SK-N-SH (cell line): Measurements from ENCODE around the gene TEAD4. TPM values are rescaled to one million over a fixed set of nuclear protein-coding genes. Genes with fewer than 3 reads are reported as not detected.

Experiments
- CTCF ChIA-PET: fragments of 300-600, 350-600 bp; formaldehyde crosslinking; extraction: SDS; loops from one replicate; lab custom pipeline; 2021; lab: Yijun Ruan, JAX
- POLR2A ChIA-PET: fragments of 350-600 bp; sonication (Branson Sonifier 250); formaldehyde crosslinking; extraction: SDS; loops from one replicate; lab custom pipeline; 2020; ENCODE audit warnings: antibody characterized with exemption, inconsistent platforms; lab: Yijun Ruan, JAX
- DNase-seq: peaks from one replicate; pipeline ENCODE4 v3.0.0; 2012
- H2AFZ ChIP-seq: fragments of 200-600 bp; sonication (generic); 2 replicates; pipeline ENCODE4 v1.8.1; 2016; ENCODE audit warnings: antibody characterized with exemption, mild to moderate bottlenecking, low read depth
- H3F3A ChIP-seq: fragments of 200-600 bp; sonication (generic); replicated peaks from 2 replicates; pipeline ENCODE3; 2016; ENCODE audit warnings: antibody characterized with exemption, mild to moderate bottlenecking; ENCODE audit not compliant: insufficient read depth
- H3K27ac ChIP-seq, 2 experiments: fragments of 200-500 bp in 1 of 2; fragments of 200-600 bp in 1 of 2; sonication (Bioruptor generic) in 1 of 2; sonication (generic), shearing (Covaris generic) in 1 of 2; 2 replicates each; pipeline versions ENCODE4 v1.5.1 to v1.6.1; 2014 to 2016; ENCODE audit warnings: low read depth in 2 of 2, inconsistent platforms in 1 of 2, low read length in 1 of 2, mild to moderate bottlenecking in 1 of 2, mixed read lengths in 1 of 2
- H3K27me3 ChIP-seq: fragments of 200-600 bp; sonication (generic), shearing (Covaris generic); 2 replicates; pipeline ENCODE4 v1.6.1; 2016; ENCODE audit warnings: mixed run types; ENCODE audit not compliant: insufficient read depth
- H3K36me3 ChIP-seq, 2 experiments: fragments of 200-500 bp in 1 of 2; fragments of 200-600 bp in 1 of 2; sonication (Bioruptor generic) in 1 of 2; sonication (generic) in 1 of 2; replicated peaks in 1 of 2; 2 replicates each; pipeline versions ENCODE3 to v1.5.1; 2014 to 2016; ENCODE audit warnings: low read length in 1 of 2, mild to moderate bottlenecking in 1 of 2; ENCODE audit not compliant: insufficient read depth in 2 of 2, control insufficient read depth in 1 of 2
- H3K4me1 ChIP-seq, 2 experiments: fragments of 200-500 bp in 1 of 2; fragments of 200-600 bp in 1 of 2; sonication (Bioruptor generic) in 1 of 2; sonication (generic), shearing (Covaris generic) in 1 of 2; 2 replicates each; pipeline versions ENCODE4 v1.5.1 to v1.6.1; 2014 to 2016; ENCODE audit warnings: low read depth in 1 of 2, low read length in 1 of 2, mixed run types in 1 of 2; ENCODE audit not compliant: insufficient read depth in 2 of 2, control insufficient read depth in 1 of 2
- H3K4me2 ChIP-seq: fragments of 200-600 bp; sonication (generic), shearing (Covaris generic); 2 replicates; pipeline ENCODE4 v1.6.1; 2017; ENCODE audit warnings: mixed run types
- H3K4me3 ChIP-seq, 2 experiments: fragments of 200-500 bp in 1 of 2; fragments of 200-600 bp in 1 of 2; sonication (Bioruptor generic) in 1 of 2; sonication (generic), shearing (Covaris generic) in 1 of 2; 2 replicates each; pipeline versions ENCODE4 v1.5.1 to v1.8.1; 2014 to 2016; ENCODE audit warnings: low read depth in 2 of 2, inconsistent platforms in 1 of 2, low read length in 1 of 2, mild to moderate bottlenecking in 1 of 2, mixed read lengths in 1 of 2, moderate library complexity in 1 of 2
- H3K79me2 ChIP-seq: fragments of 200-600 bp; sonication (generic); 2 replicates; pipeline ENCODE4 v1.8.1; 2017; ENCODE audit warnings: mild to moderate bottlenecking; ENCODE audit not compliant: insufficient read depth
- H3K9ac ChIP-seq: fragments of 200-600 bp; sonication (generic); 2 replicates; pipeline ENCODE4 v1.6.1; 2017; ENCODE audit warnings: mixed run types
- H3K9me2 ChIP-seq: fragments of 200-600 bp; sonication (generic); 2 replicates; pipeline ENCODE4 v1.6.1; 2017; ENCODE audit warnings: mixed run types
- H3K9me3 ChIP-seq: fragments of 200-600 bp; sonication (generic); 2 replicates; pipeline ENCODE4 v1.6.1; 2017; ENCODE audit warnings: mixed run types, mild to moderate bottlenecking, moderate library complexity
- H4K20me1 ChIP-seq: fragments of 200-600 bp; sonication (generic); 2 replicates; pipeline ENCODE4 v1.6.1; 2017; ENCODE audit warnings: mild to moderate bottlenecking, mixed run types; ENCODE audit not compliant: insufficient read depth
- CHD2 ChIP-seq: fragments of 150-350 bp; IDR thresholded peaks from 2 replicates; pipeline ENCODE4 v1.6.1; 2018; ENCODE audit warnings: low read length; ENCODE audit not compliant: partially characterized antibody
- ELF1 ChIP-seq: IDR thresholded peaks from 2 replicates; pipeline ENCODE4 v1.4.0; 2012
- FOSL2 ChIP-seq: IDR thresholded peaks from 2 replicates; pipeline ENCODE4 v1.4.0; 2012; ENCODE audit warnings: low read depth, mild to moderate bottlenecking, moderate library complexity, borderline replicate concordance
- GABPA ChIP-seq: IDR thresholded peaks from 2 replicates; pipeline ENCODE4 v1.4.0; 2012; ENCODE audit warnings: low read depth, mild to moderate bottlenecking
- GATA2 ChIP-seq: sonication (generic); formaldehyde crosslinking; IDR thresholded peaks from 2 replicates; pipeline ENCODE4 v1.5.0; 2020; ENCODE audit warnings: mild to moderate bottlenecking, missing genetic modification reagents
- IRF3 ChIP-seq: fragments of 150-350 bp; IDR thresholded peaks from 2 replicates; pipeline ENCODE4 v1.6.1; 2016; ENCODE audit warnings: mild to moderate bottlenecking, low read depth, low read length
- JUND ChIP-seq: IDR thresholded peaks from 2 replicates; pipeline ENCODE4 v1.4.0; 2012
- MXI1 ChIP-seq: IDR thresholded peaks from 2 replicates; pipeline ENCODE4 v1.6.1; 2012; ENCODE audit warnings: mild to moderate bottlenecking, low read depth, low read length, improper control_type of control experiment
- PBX3 ChIP-seq: IDR thresholded peaks from 2 replicates; pipeline ENCODE4; 2012
- RAD21 ChIP-seq: IDR thresholded peaks from 2 replicates; pipeline ENCODE4 v1.6.1; 2012; ENCODE audit warnings: mild to moderate bottlenecking, low read length
- REST ChIP-seq: IDR thresholded peaks from 2 replicates; pipeline ENCODE4 v1.6.1; 2012; ENCODE audit warnings: mild to moderate bottlenecking, low read depth, low read length, moderate library complexity
- SMC3 ChIP-seq: IDR thresholded peaks from 2 replicates; pipeline ENCODE4 v1.6.1; 2012; ENCODE audit warnings: low read depth, low read length, improper control_type of control experiment
- TAF1 ChIP-seq: IDR thresholded peaks from 2 replicates; pipeline ENCODE4 v1.6.1; 2012; ENCODE audit warnings: low read depth, mild to moderate bottlenecking, low read length, moderate library complexity, borderline replicate concordance
- TEAD4 ChIP-seq: IDR thresholded peaks from 2 replicates; pipeline ENCODE4 v1.4.0; 2012; ENCODE audit warnings: mild to moderate bottlenecking, borderline replicate concordance; ENCODE audit not compliant: insufficient read depth
- USF2 ChIP-seq: fragments of 150-350 bp; IDR thresholded peaks from 2 replicates; pipeline ENCODE4 v1.6.1; 2017; ENCODE audit warnings: antibody characterized with exemption, low read length, low read depth, borderline replicate concordance
- YY1 ChIP-seq: IDR thresholded peaks from 2 replicates; pipeline ENCODE4 v1.4.0; 2012; ENCODE audit warnings: low read depth, mild to moderate bottlenecking
- ZBTB33 ChIP-seq: IDR thresholded peaks from 2 replicates; pipeline ENCODE4 v1.4.0; 2012; ENCODE audit warnings: low read depth, borderline replicate concordance
- WGBS: methylation state at CpG from one replicate; pipeline ENCODE4 v1.1.6; 2017; ENCODE audit warnings: low lambda C conversion rate; 5-methylcytosine and 5-hydroxymethylcytosine counted together
- polyA plus RNA-seq, 3 experiments: library from polyadenylated mRNA; depleted of rRNA; stranded (reverse); fragments of >200 nt; gene quantifications; 2 replicates each; pipeline ENCODE4 v1.2.3, GENCODE V29; 2012

TEAD4 gene
- polyA plus RNA-seq, 1 of the 3 experiments (the other 2 are of a cell fraction), result 27.1 TPM

- Histone ChIP-seq H3K9ac (no peak overlapping the region), H3K4me3 (no peak overlapping the region), H4K20me1 (peaks cover 3% of the 10 kb centered on the region; the same call in 1 of the 2 replicates), H3F3A (peaks cover 6% of the 10 kb centered on the region), H3K9me2 (no peaks in the 10 kb centered on the region), H3K4me1 (peaks cover 0 to 5% of the 10 kb centered on the region in 2 experiments; a peak in 1 of 4 replicates), H2AFZ (no peak overlapping the region), H3K79me2 (peaks cover 20% of the 10 kb centered on the region; the same call in 1 of the 2 replicates), H3K36me3 (peaks cover 5 to 58% of the 10 kb centered on the region in 2 experiments), H3K27ac (no peak overlapping the region), H3K4me2 (no peak overlapping the region), H3K27me3 (no peaks in the 10 kb centered on the region), H3K9me3 (no peaks in the 10 kb centered on the region)
- DNase-seq, result no peak
- TF ChIP-seq ZBTB33 (no peak), PBX3 (no peak), USF2 (no peak), FOSL2 (no peak), GATA2 (CRISPR knock-in tag) (no peak), ELF1 (no peak), YY1 (no peak), GABPA (no peak), TEAD4 (no peak)
- ChIA-PET POLR2A (no interaction called here), CTCF (interaction anchor here (0.7 to 1.0 kb wide), 2 partner anchors 39 to 110 kb away, joined by 5 read pairs; no protein-coding TSS in a partner anchor)
- 98% methylated on average over 3 of the region's 3 CpGs for WGBS
Observed at GRCh38 chr12:2924019-2924418, 35.2 kb upstream of the TEAD4 start.

- H3K9me3 ChIP-seq, result no peaks in the 10 kb centered on the region
- DNase-seq, result no peak
- peaks cover 3% of the 10 kb centered on the region; the same call in 1 of the 2 replicates for H4K20me1 ChIP-seq
- H3K79me2 ChIP-seq, result peaks cover 12% of the 10 kb centered on the region; the same call in 1 of the 2 replicates
- H3K27ac ChIP-seq, result peak overlapping the region in 1 of 2 experiments; percentile 56; a peak in 2 of 4 replicates
- H3K9me2 ChIP-seq, result no peaks in the 10 kb centered on the region
- 61% methylated on average over 6 of the region's 6 CpGs for WGBS
- H2AFZ ChIP-seq, result no peak overlapping the region
- H3K27me3 ChIP-seq, result no peaks in the 10 kb centered on the region
- ChIA-PET POLR2A (no interaction called here), CTCF (interaction anchor here (0.8 to 1.1 kb wide), 2 partner anchors 19 to 40 kb away, joined by 3 read pairs; no protein-coding TSS in a partner anchor)
- H3F3A ChIP-seq, result peaks cover 6% of the 10 kb centered on the region
- peak overlapping the region; percentile 56 for H3K4me2 ChIP-seq
- peak overlapping the region; percentile 16; the same call in 1 of the 2 replicates for H3K9ac ChIP-seq
- peaks cover 0 to 5% of the 10 kb centered on the region in 2 experiments; a peak in 1 of 4 replicates for H3K4me1 ChIP-seq
- H3K36me3 ChIP-seq, result peaks cover 5 to 55% of the 10 kb centered on the region in 2 experiments
- H3K4me3 ChIP-seq, result 0 out of 4 replicates have a peak overlapping the region, but pooled peaks of 1 of the 2 experiments have one; percentile 1
- TF ChIP-seq SMC3 (no peak), REST (no peak), TEAD4 (no peak), TAF1 (no peak), CHD2 (no peak), FOSL2 (peak; percentile 33; the same call in 1 of the 2 replicates), MXI1 (no peak), RAD21 (no peak), IRF3 (no peak), JUND (no peak)
Observed at GRCh38 chr12:2925322-2925995, 33.7 kb upstream of the TEAD4 start.
